ENCODE results near the gene RNF112. TPM values are rescaled to one million over a fixed set of nuclear protein-coding genes. Genes with fewer than 3 reads are reported as not detected.

Gene RNF112
- total RNA-seq, 4 donors from 2014 or later, result 2.2 to 7.2 (median 3.9) TPM

- DNase-seq, result no peak
- Histone ChIP-seq H3K36me3 (no peaks in the 10 kb centered on the region), H3K4me1 (peaks cover 0 to 15% (median 0%) of the 10 kb centered on the region in 4 donors), H3K27me3 (no peaks in the 10 kb centered on the region), H3K9me3 (no peaks in the 10 kb centered on the region), H3K27ac (no peak overlapping the region), H3K4me3 (no peak overlapping the region)
- intact Hi-C loops (cut with DNase I; ENCODE audit: low total_unique reads) (no loop called here), in situ Hi-C loops (cut with MboI; ENCODE audit: low pct_ligation_motif_present in 1 of 4, low pct_unique_long_range_greater_than_20kb in 1 of 4, low sequenced_read_pairs in 3 of 4) (no loop called here)
- WGBS, 2 donors (ENCODE audit: low coverage in 1 of 2), result 60 to 91% methylated on average over 1 to 21 of the region's 28 CpGs
- no peak for TF ChIP-seq EP300 (IDR thresholded peaks at IDR 0.05; ENCODE audit: low read depth)
- TF ChIP-seq POLR2AphosphoS5 (IDR thresholded peaks at IDR 0.05), result no peak
- no peak for TF ChIP-seq CTCF (IDR thresholded peaks at IDR 0.05)
- TF ChIP-seq POLR2A (IDR thresholded peaks at IDR 0.05), result no peak
Observed at GRCh38 chr17:19414396-19415280, 3.6 kb downstream of the RNF112 start.

- in situ Hi-C loops (cut with MboI; ENCODE audit: low pct_ligation_motif_present in 1 of 4, low pct_unique_long_range_greater_than_20kb in 1 of 4, low sequenced_read_pairs in 3 of 4) (no loop called here), intact Hi-C loops (cut with DNase I; ENCODE audit: low total_unique reads) (no loop called here)
- Histone ChIP-seq H3K4me1 (peaks cover 0 to 11% (median 0%) of the 10 kb centered on the region in 4 donors), H3K4me3 (no peak overlapping the region), H3K36me3 (no peaks in the 10 kb centered on the region), H3K27me3 (no peaks in the 10 kb centered on the region), H3K9me3 (no peaks in the 10 kb centered on the region), H3K27ac (no peak overlapping the region)
- TF ChIP-seq CTCF (IDR thresholded peaks at IDR 0.05) (no peak), POLR2A (IDR thresholded peaks at IDR 0.05) (no peak), EP300 (IDR thresholded peaks at IDR 0.05; ENCODE audit: low read depth) (no peak), POLR2AphosphoS5 (IDR thresholded peaks at IDR 0.05) (no peak)
- DNase-seq, result no peak
- 79% methylated on average over 13 of the region's 13 CpGs; no CpG with 5 or more reads in 1 of the 2 donors for WGBS, 2 donors (ENCODE audit: low coverage in 1 of 2)
Observed at GRCh38 chr17:19415311-19415710, 4.3 kb downstream of the RNF112 start.

- Histone ChIP-seq H3K27me3 (no peaks in the 10 kb centered on the region), H3K4me1 (peaks cover 0 to 5% (median 0%) of the 10 kb centered on the region in 4 donors), H3K36me3 (no peaks in the 10 kb centered on the region), H3K4me3 (no peak overlapping the region), H3K27ac (no peak overlapping the region), H3K9me3 (no peaks in the 10 kb centered on the region)
- DNase-seq, result no peak
- WGBS, 2 donors (ENCODE audit: low coverage in 1 of 2), result 60 to 91% methylated on average over 1 to 18 of the region's 18 CpGs
- intact Hi-C loops (cut with DNase I; ENCODE audit: low total_unique reads), result no loop called here
- in situ Hi-C loops (cut with MboI; ENCODE audit: low pct_ligation_motif_present in 1 of 4, low pct_unique_long_range_greater_than_20kb in 1 of 4, low sequenced_read_pairs in 3 of 4), result no loop called here
- TF ChIP-seq CTCF (IDR thresholded peaks at IDR 0.05), result no peak
- TF ChIP-seq POLR2AphosphoS5 (IDR thresholded peaks at IDR 0.05), result no peak
- no peak for TF ChIP-seq POLR2A (IDR thresholded peaks at IDR 0.05)
- TF ChIP-seq EP300 (IDR thresholded peaks at IDR 0.05; ENCODE audit: low read depth), result no peak
Observed at GRCh38 chr17:19415806-19416775, 5.1 kb downstream of the RNF112 start.

GRCh38 chr17:19417611-19418010, 6.6 kb downstream of the RNF112 start:
- H3K27me3 ChIP-seq, result no peaks in the 10 kb centered on the region
- 35 to 40% methylated on average over 2 to 3 of the region's 3 CpGs for WGBS, 2 donors (ENCODE audit: low coverage in 1 of 2)
- no peak for DNase-seq
- H3K4me3 ChIP-seq, result no peak overlapping the region
- peak overlapping the region in 3 of 4 donors; percentile 18 to 70 (median 42) for H3K27ac ChIP-seq
- in situ Hi-C loops (cut with MboI; ENCODE audit: low pct_ligation_motif_present in 1 of 4, low pct_unique_long_range_greater_than_20kb in 1 of 4, low sequenced_read_pairs in 3 of 4), result no loop called here
- no peak for TF ChIP-seq EP300 (IDR thresholded peaks at IDR 0.05; ENCODE audit: low read depth)
- no peak for TF ChIP-seq POLR2A (IDR thresholded peaks at IDR 0.05)
- no peak for TF ChIP-seq POLR2AphosphoS5 (IDR thresholded peaks at IDR 0.05)
- TF ChIP-seq CTCF (IDR thresholded peaks at IDR 0.05), result no peak
- intact Hi-C loops (cut with DNase I; ENCODE audit: low total_unique reads), result no loop called here
- peaks cover 0 to 3% (median 0%) of the 10 kb centered on the region in 4 donors for H3K4me1 ChIP-seq
- H3K9me3 ChIP-seq, result no peaks in the 10 kb centered on the region
- H3K36me3 ChIP-seq, result no peaks in the 10 kb centered on the region

Data from transverse colon (tissue), 4 donors.